HEK293T (cell line): ENCODE results near the gene ARHGEF6.

Experiments used
- HDGF ChIP-seq: fragments of 450-650 bp; IDR thresholded peaks from 2 replicates; pipeline ENCODE4 v1.6.1; 2017; ENCODE audit warnings: antibody characterized with exemption, borderline replicate concordance
- PKNOX1 ChIP-seq: fragments of 450-650 bp; IDR thresholded peaks from 2 replicates; pipeline ENCODE4 v1.6.1; 2016

- TF ChIP-seq HDGF (no peak), PKNOX1 (no peak)
Observed at GRCh38 chrX:136759968-136760367, 20.8 kb downstream of the ARHGEF6 start.
